COLO668 (cell line): ENCODE data around the gene PACS1.

Source experiments
- DNase-seq: peaks from one replicate; lab custom pipeline; 2025; ENCODE audit not compliant: unreplicated experiment; lab: John Stamatoyannopoulos, UW

The PACS1 gene

GRCh38 chr11:66048547-66049323, 21.3 kb upstream of the PACS1 start, which contains the start of gene GAL3ST3:
GAL3ST3 (minus strand) TSS chr11:66049161; CDS start chr11:66045415, 3,746 bp downstream.
- no peak for DNase-seq

GRCh38 chr11:66050581-66051231, 19.4 kb upstream of the PACS1 start:
- DNase-seq: peak; percentile 20

GRCh38 chr11:66051371-66051765, 18.7 kb upstream of the PACS1 start:
- no peak for DNase-seq

GRCh38 chr11:66051766-66052663, 18.1 kb upstream of the PACS1 start, which contains the start of gene SF3B2:
SF3B2 (plus strand) TSS chr11:66052364; CDS start chr11:66052385, 21 bp downstream.
- peak; percentile 98 for DNase-seq

- DNase-seq: no peak
These were observed 17.4 kb upstream of the PACS1 start for GRCh38 chr11:66052664-66052982.

GRCh38 chr11:66055021-66055420, 15.1 kb upstream of the PACS1 start:
- DNase-seq: no peak

GRCh38 chr11:66056501-66056900, 13.6 kb upstream of the PACS1 start:
- no peak for DNase-seq

DNA sequence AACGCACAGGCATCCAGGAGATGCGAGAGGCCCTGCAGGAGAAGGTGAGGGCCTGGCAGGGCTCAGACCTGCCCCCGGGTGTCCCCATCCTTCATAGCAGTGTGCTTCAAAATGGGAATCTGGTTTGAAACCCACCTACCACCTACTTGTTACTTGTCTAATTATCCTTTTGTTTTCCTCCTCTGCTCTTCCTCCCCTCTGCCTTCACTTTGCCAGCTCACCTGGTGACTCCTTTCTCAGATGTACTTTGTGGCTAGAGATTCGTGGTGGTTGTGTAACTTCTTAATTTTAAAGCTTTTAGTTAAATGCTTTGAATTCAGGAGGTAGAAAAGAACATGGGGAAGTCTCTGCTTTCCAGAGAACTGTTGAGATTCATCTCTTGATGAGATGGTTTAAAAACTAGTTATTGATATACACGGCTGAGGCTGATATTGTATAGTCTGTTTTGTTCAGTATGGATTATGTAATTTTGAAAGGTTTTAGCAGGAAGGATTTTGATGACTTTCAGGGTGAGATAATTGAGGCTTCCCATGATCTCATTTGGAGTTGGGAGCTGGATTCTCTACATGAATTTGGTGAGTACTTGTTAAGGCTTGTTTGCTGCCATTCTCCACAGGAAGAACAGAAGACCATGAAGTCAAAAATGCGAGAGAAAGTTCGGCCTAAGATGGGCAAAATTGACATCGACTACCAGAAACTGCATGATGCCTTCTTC, 9.9 kb upstream of the PACS1 start:
- no peak for DNase-seq

DNA sequence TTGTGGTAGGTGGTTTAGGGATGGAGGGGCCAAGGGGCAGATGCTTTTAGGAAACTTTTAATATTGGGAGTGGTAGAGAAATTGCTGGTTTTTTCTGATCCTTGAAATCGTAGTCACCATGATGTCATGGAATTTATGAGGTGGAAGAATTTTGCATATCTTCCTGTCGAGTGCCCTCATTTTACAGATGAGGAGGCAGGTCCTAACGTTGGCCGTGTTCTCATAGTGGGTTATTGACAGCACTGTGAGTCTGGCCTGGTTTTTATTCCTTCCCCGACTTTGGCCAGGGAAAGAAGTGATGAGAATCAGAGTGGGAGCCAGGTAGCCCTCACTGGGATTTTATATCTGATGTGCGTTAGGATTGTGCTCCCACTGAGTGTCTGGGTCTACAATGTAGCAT, 8.8 kb upstream of the PACS1 start:
- no peak for DNase-seq

GRCh38 chr11:66062408-66062807, 7.7 kb upstream of the PACS1 start:
- DNase-seq: no peak

DNA sequence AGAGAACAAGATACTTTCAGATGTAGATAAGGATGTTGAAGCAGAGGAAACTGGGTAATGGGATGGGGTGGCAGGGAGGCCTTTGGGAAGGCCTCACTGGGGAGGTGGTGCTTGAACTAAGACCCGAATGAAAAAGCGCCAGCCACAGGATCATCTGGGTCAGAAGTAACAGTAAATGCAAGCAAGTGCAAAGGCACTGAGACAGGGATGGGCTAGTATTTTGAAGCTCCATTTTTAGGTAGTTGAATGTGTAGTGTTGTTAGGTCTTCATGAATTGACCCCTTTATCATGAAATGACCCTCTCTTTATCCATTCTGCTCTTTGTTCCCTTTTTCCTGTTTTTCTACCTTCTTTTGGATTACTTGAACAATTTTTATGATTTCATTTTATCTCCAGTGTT, 6.2 kb upstream of the PACS1 start:
- DNase-seq: no peak

- DNase-seq: no peak
These were observed 5.5 kb upstream of the PACS1 start for GRCh38 chr11:66064571-66064970.

DNA sequence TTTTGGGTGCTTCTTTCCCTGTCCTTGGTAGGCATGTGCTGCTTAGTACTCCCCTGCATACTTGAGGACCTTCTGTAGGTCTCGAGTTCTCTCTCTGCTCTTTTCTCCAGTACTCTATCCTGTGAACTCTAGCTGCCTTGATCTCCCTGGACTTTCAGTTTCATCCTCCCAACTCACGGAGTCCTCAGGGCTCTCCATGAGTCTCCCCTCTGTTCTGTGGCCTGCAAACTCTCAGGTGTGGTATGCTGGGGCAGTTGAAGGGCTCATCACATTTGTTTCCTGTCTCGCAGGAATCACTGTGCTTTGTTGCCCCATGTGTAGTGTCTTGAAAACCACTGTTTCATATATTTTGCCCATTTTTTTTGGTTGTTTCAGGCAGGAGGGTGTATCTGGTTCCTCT, 3.3 kb upstream of the PACS1 start:
- DNase-seq: no peak

GRCh38 chr11:66067640-66068039, 2.4 kb upstream of the PACS1 start:
- DNase-seq: no peak

DNA sequence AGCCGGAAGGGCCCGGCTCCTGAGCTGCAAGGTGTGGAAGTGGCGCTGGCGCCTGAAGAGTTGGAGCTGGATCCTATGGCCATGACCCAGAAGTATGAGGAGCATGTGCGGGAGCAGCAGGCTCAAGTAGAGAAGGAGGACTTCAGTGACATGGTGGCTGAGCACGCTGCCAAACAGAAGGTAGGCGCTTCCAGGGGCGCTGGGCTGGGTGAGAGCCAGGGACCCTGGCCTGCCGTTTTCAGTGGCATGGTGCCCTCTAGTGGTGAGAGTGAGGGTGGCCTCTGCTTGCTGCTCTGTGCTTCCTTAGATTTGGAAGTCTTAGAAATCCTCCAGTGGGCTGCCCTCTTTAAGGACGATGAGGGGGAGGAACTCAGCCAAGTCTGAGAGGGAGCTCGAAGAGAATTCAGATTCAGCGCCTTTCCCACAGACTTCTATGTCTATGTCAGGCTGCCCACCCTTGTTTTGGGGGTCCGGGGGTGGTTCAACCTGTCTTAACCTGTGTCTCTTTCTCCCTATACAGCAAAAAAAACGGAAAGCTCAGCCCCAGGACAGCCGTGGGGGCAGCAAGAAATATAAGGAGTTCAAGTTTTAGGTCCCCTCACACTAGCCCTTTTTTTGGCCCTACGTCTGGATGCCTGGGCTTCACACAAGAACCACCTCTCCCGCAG, 1.8 kb upstream of the PACS1 start:
- DNase-seq: peak; percentile 67

GRCh38 chr11:66068923-66069714, 953 bp upstream of the PACS1 start:
- DNase-seq: no peak

- DNase-seq: peak; percentile 34
These were observed 720 bp downstream of the PACS1 start for GRCh38 chr11:66070604-66071380.

- no peak for DNase-seq
These were observed 1.3 kb downstream of the PACS1 start for GRCh38 chr11:66071381-66071801.

GRCh38 chr11:66072081-66072480, 2.0 kb downstream of the PACS1 start:
- DNase-seq: no peak
